Suppressor macrophage treated with lipopolysaccharide for 4 hours (primary cell): ENCODE data around the gene RSPH1.

Experiments
- DNase-seq: peaks from one replicate; pipeline ENCODE4 v3.0.0-alpha.2; 2020

RSPH1 gene

GRCh38 chr21:42423685-42424084, 72.3 kb downstream of the RSPH1 start:
- DNase-seq, result no peak

- DNase-seq, result no peak
Measured at GRCh38 chr21:42423197-42423675, 72.8 kb downstream of the RSPH1 start.
